GM19395 (cell line): ENCODE results near the gene IFITM10.

Experiments used
- ATAC-seq: cut with Tn5 transposase; IDR thresholded peaks from one replicate; pipeline ENCODE4 v1.9.1; 2021; ENCODE audit warnings: mild to moderate bottlenecking, moderate library complexity; ENCODE audit not compliant: unreplicated experiment

IFITM10 gene

DNA sequence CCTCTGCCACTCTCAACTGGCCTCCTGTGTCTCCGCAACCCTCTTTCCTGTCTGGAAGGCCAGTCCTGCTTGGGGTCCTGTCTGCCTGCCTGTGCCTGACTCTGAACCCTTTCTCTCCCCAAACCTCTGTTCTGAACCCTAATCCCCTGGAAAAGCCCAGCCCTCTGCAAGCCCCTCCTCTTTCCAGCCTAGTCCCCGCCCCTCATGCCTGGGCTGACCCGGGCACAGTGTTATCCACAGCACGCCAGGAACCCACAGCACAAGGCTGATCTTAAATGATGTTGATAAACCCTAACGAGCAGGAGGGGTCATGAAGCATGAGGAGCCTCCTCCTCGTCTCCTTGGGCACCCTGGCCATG, at the start of gene IFITM10:
Gene IFITM10, minus strand, starts transcription at position 115 of the 359 bp plus-strand sequence. CDS start 153 bp downstream, outside the sequence.
- no peak for ATAC-seq

- ATAC-seq = no peak
Measured at GRCh38 chr11:1797391-1798125, 47.2 kb upstream of the IFITM10 start.

DNA sequence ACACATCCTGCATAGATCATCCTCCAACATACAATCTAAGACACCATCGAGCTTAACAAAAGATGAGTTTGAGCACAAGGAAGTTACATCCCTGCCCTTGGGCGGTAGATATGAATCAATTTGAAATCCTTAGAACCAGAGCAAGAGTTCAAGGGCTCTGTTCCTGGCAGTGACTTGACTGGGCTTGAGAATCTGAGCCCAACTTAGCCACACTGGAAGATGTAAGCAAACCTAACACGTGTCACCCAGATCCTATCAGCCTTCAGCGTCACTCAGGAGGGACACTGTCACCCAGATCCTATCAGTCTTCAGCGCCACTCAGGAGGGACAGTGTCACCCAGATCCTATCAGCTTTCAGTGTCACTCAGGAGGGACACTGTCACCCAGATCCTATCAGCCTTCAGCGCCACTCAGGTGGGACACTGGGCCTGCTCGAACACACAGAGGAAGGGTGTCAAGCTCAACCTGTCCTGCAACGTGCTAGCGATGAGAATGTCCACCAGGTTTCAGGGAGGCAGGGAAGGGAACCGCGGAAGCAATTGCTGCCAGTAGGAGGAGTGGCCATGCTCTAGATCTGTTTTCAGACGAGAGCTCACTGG, 46.1 kb upstream of the IFITM10 start:
- ATAC-seq = no peak

DNA sequence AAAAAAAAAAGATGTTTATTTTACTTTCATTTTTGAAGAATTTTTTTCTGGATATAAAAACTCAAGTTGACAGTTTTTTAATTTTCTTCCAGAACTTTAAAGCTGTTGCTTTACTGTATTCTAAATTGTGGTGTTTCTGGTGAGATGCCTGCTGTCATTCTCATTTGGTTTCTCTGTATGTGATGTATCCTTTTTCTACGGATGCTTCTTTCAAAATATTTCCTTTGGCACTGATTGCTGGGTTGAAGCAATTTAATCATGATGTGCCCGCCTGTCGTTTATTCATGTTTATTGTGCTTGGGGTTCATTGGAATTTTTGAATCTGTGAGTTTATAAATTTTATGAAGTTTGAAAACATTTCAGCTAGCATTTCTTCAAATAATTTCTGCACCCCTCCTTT, 42.7 kb upstream of the IFITM10 start:
- no peak for ATAC-seq

- no peak for ATAC-seq
Measured at GRCh38 chr11:1792461-1792860, 42.1 kb upstream of the IFITM10 start.

DNA sequence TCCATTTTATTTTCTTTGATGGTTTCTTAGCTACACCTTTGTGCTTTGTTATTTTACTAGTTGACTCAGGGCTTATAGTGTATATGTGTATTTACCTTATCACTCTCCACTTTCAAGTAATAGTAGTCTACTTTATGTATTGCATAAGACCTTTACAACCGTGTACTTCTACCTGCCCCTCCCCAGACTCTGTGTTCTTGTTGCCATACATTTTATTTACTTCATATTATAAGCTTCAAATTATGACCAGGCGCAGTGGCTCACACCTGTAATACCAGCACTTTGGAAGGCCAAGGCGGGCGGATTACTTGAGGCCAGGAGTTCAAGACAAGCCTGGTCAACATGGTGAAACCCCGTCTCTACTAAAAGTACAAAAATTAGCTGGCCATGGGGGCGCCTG, 41.5 kb upstream of the IFITM10 start:
- ATAC-seq = no peak

DNA sequence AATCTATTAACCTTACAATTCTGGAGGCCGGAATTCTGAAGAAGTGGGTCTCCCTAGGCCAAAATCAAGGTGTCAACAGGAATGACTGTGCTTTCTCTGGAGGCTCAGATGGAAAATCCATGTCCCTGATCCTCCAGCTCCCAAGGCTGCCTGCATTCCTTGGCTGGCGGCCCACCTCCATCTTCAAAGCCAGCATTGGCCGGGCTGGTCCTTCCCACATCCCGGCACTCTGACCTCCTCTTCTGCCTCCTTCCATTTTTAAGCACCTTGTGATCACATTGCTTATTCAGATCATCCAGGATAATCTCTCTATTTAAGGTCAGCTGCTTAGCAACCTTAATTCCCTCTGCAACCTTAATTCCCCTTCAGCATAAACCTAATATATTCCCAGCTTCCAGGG, 36.1 kb upstream of the IFITM10 start:
- no peak for ATAC-seq

- no peak for ATAC-seq
Measured at GRCh38 chr11:1785749-1786413, 35.5 kb upstream of the IFITM10 start.

- no peak for ATAC-seq
Measured at GRCh38 chr11:1784761-1785650, 34.6 kb upstream of the IFITM10 start.

GRCh38 chr11:1783725-1784529, 33.5 kb upstream of the IFITM10 start:
- ATAC-seq = no peak

DNA sequence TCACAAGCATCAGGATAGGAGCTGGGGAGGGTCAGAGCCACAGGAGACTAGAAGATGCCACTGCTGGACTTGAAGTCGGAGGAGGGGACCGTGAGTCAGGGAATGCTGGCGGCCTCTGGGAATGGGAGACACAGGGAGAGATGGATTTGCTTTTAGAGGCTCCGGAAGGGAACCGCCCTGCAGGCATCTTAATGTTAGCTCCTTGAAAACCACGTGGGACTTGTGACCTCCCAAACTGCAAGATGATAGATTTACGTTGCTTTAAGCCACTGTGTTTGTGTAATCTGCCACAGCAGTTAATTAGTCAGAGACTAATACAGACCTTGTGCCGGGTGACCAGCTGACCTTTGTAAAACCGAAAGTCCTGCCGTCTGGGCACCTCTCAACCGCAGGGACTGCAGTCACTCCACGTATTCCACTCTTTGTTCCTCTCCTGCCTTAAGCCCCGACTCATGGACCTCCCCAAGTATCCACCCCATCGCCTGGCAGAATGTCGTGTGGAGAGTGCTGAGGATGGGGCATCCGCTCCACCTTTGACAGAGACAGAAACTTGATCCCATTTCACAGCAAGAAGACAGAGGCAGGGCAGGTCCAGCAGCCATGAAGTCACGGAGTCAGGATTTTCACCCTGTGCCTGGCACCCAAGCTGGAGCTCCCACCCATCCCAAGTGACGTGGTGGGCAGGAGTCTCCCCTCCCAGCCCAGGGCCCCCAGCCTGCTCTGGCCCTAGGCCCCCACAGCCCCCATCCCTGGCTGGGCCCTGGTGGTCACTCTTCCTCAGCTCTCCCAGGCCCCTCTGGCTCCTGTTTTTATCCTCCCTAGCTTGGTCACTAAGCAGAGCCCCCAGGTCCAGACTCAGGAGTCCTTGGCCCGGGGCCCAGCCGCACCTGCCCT, 32.7 kb upstream of the IFITM10 start:
- ATAC-seq = no peak

DNA sequence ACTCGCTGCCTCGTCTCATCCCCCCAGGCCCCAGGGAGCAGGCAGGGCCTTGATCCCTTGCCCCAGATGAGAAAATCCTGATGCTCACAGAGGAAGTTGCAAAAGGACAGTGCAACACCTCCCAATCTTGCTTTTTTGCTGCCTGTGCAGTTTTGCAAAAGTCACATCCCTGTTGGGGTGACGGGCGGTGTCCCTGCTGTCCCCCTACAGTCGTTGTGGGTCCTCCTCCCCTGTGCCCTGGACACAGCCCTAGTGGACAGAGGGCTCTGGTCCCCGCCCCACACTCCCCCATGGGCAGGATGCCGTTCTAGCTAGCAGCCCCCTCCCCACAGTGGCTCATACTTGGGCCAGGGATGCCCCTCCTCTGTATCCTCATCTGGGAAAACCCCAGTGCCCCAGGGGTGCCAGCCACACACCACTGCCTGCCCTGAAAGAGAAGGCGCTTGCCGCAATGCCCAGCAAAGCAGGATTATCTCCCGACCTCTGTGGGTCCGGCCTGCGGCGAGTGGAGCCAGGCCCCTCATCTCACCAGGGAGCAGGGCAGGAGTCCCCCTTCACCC, 31.7 kb upstream of the IFITM10 start:
- ATAC-seq = no peak

- no peak for ATAC-seq
Measured at GRCh38 chr11:1781593-1781975, 31.2 kb upstream of the IFITM10 start.

- ATAC-seq = no peak
Measured at GRCh38 chr11:1780700-1781592, 30.6 kb upstream of the IFITM10 start.

DNA sequence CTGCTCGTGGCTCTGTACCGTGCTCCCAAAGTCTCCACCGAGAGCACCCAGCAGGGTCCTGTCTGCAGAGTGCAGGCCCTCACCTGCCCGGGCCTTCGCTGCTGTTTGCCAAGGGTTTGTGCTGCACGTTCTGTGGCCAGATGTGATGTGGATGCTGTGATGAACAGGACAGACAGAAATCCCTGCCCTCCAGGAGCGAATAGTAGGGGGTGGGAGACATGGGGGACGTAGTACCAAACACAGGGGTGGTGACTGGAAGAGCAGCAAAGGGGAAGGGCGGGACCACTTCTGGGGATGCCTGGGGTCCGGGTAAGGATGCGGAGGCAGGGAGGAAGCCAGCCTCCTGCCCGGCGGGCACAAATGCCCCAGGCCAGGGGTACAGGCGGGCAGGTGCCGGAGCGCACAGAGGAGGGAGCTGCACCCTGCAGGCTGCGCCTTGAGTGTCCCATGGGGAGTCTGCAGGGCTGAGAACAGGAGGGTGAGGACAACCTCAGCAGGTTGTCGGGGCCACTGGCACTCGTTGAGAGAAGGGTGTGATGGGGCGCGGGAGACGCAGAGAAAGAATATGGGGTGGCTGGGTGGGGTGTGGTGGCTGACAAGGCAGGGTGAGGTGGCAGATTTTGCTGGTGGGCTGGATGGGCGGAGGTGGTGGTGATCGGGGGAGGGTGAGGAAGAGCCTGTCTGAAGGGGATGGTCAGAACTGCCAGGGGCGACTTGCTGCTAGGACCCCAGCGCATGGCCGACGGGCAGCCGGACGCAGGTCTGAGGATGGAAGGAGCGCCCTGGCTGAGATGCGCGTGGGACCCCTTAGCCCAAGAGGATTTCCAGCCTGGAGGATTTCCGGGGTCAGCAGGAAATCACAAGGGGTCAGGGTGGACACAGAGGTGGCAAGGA, 29.7 kb upstream of the IFITM10 start:
- ATAC-seq = no peak

GRCh38 chr11:1779034-1779805, 28.8 kb upstream of the IFITM10 start:
- ATAC-seq = no peak
